ENCODE data around the gene MYH10.

DNA sequence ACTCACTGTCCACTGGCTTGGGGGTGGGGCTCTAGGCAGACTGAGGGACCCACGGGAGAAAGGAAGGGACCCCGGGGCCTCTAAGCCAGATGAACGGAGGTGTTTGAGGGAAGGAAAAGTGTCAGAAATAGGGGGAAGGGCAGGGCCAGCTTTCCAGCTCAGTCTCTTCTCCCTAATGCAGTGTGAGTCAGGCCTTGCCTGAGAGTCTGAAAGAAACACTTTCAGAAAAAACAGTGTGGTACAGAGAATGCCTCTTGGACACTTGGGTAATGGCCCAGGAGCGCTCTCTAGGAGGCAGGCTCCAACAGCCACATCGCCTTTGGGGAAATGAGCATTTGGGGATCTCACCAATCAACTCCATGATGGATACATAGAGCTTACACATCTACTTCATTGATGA, 148.0 kb downstream of the MYH10 start:
- TF ChIP-seq FOXA2 (IDR thresholded peaks at IDR 0.05), result no peak
- no peak for TF ChIP-seq RAD21 (IDR thresholded peaks at IDR 0.05)
- TF ChIP-seq, protein P1, sequence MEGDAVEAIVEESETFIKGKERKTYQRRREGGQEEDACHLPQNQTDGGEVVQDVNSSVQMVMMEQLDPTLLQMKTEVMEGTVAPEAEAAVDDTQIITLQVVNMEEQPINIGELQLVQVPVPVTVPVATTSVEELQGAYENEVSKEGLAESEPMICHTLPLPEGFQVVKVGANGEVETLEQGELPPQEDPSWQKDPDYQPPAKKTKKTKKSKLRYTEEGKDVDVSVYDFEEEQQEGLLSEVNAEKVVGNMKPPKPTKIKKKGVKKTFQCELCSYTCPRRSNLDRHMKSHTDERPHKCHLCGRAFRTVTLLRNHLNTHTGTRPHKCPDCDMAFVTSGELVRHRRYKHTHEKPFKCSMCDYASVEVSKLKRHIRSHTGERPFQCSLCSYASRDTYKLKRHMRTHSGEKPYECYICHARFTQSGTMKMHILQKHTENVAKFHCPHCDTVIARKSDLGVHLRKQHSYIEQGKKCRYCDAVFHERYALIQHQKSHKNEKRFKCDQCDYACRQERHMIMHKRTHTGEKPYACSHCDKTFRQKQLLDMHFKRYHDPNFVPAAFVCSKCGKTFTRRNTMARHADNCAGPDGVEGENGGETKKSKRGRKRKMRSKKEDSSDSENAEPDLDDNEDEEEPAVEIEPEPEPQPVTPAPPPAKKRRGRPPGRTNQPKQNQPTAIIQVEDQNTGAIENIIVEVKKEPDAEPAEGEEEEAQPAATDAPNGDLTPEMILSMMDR (IDR thresholded peaks at IDR 0.05; ENCODE audit: low read depth, low read length, missing input control), result no peak
- TF ChIP-seq JUND (IDR thresholded peaks at IDR 0.05), result no peak
- TF ChIP-seq EGR1 (IDR thresholded peaks at IDR 0.05; ENCODE audit: low read depth in 2 of 2), result no peak
- TF ChIP-seq RXRA (IDR thresholded peaks at IDR 0.05), result no peak
- TF ChIP-seq, protein P2, sequence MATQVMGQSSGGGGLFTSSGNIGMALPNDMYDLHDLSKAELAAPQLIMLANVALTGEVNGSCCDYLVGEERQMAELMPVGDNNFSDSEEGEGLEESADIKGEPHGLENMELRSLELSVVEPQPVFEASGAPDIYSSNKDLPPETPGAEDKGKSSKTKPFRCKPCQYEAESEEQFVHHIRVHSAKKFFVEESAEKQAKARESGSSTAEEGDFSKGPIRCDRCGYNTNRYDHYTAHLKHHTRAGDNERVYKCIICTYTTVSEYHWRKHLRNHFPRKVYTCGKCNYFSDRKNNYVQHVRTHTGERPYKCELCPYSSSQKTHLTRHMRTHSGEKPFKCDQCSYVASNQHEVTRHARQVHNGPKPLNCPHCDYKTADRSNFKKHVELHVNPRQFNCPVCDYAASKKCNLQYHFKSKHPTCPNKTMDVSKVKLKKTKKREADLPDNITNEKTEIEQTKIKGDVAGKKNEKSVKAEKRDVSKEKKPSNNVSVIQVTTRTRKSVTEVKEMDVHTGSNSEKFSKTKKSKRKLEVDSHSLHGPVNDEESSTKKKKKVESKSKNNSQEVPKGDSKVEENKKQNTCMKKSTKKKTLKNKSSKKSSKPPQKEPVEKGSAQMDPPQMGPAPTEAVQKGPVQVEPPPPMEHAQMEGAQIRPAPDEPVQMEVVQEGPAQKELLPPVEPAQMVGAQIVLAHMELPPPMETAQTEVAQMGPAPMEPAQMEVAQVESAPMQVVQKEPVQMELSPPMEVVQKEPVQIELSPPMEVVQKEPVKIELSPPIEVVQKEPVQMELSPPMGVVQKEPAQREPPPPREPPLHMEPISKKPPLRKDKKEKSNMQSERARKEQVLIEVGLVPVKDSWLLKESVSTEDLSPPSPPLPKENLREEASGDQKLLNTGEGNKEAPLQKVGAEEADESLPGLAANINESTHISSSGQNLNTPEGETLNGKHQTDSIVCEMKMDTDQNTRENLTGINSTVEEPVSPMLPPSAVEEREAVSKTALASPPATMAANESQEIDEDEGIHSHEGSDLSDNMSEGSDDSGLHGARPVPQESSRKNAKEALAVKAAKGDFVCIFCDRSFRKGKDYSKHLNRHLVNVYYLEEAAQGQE (IDR thresholded peaks at IDR 0.05), result no peak

All from liver (tissue), 3 donors.